Activated gamma-delta T cell (primary cell): ENCODE results near the gene COL27A1.
"Not testable (repeated sequence)": the region's sequence is repeated elsewhere in the genome, so short reads cannot be mapped to it uniquely, and the experiment has no call there.

Experiments
- DNase-seq: peaks from one replicate; lab custom pipeline; 2025; lab: John Stamatoyannopoulos, UW

Gene COL27A1

GRCh38 chr9:114123031-114123977, 32.0 kb upstream of the COL27A1 start:
- no peak for DNase-seq

GRCh38 chr9:114124138-114124537, 31.2 kb upstream of the COL27A1 start:
- no peak for DNase-seq

- no peak for DNase-seq
Observed at GRCh38 chr9:114124666-114125475, 30.5 kb upstream of the COL27A1 start.

- no peak for DNase-seq
Observed at GRCh38 chr9:114125476-114126013, 29.8 kb upstream of the COL27A1 start.

GRCh38 chr9:114126247-114127060, 28.9 kb upstream of the COL27A1 start:
- DNase-seq = no peak

GRCh38 chr9:114128759-114129158, 26.6 kb upstream of the COL27A1 start:
- DNase-seq = not testable (repeated sequence)

GRCh38 chr9:114130141-114130540, 25.2 kb upstream of the COL27A1 start:
- no peak for DNase-seq

- DNase-seq = no peak
Observed at GRCh38 chr9:114130624-114131277, 24.6 kb upstream of the COL27A1 start.

GRCh38 chr9:114131808-114132549, 23.4 kb upstream of the COL27A1 start:
- no peak for DNase-seq

GRCh38 chr9:114132550-114132918, 22.8 kb upstream of the COL27A1 start:
- DNase-seq = no peak

GRCh38 chr9:114134827-114135396, 20.4 kb upstream of the COL27A1 start:
- DNase-seq = no peak

GRCh38 chr9:114137831-114138230, 17.5 kb upstream of the COL27A1 start:
- DNase-seq = no peak

- no peak for DNase-seq
Observed at GRCh38 chr9:114138552-114138971, 16.8 kb upstream of the COL27A1 start.

- no peak for DNase-seq
Observed at GRCh38 chr9:114139071-114139470, 16.3 kb upstream of the COL27A1 start.

GRCh38 chr9:114140401-114140800, 14.9 kb upstream of the COL27A1 start:
- DNase-seq = no peak

GRCh38 chr9:114140850-114141249, 14.5 kb upstream of the COL27A1 start:
- no peak for DNase-seq

GRCh38 chr9:114141553-114142402, 13.6 kb upstream of the COL27A1 start:
- DNase-seq = no peak

GRCh38 chr9:114143234-114143633, 12.1 kb upstream of the COL27A1 start:
- DNase-seq = no peak

- DNase-seq = no peak
Observed at GRCh38 chr9:114146735-114147134, 8.6 kb upstream of the COL27A1 start.
